ENCODE measurements around the gene DPH2.

DNA sequence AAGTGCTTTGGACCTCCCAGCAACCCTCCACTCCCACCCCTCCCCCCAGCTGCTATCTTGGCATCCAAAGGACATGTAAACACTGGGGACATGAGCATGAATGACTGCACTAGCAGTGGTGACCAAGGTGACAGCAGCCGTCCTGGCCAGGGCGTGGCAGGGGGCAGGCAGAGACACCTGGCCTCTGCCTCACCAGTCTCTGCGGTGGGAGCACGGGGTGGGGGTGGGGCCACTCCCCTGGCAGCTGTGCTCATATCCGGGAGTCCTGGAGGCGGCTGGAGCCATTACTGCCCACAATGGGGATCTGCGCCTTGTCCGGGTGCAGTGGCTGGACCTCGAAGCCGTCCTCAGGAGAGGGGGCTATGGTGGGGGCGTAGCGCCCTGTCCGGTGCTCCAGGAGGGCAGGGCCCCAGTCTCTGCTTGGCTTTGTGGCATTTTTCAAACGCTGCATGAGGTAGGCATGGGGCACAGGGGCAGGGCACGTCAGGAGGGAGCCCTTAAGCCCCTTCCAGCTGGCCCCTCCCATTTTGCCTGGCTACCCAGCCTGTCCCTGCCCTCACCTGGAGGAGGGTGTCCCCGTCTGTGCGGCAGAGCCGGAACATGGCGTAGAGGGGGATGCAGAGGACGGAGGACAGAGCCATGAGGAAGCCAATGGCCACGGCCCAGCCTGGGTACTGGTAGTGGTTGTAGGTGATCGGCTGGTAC lies 27.6 kb downstream of the DPH2 start:
- TF ChIP-seq CTCF (IDR thresholded peaks at IDR 0.05; ENCODE audit: low read depth, low read length, poor library complexity, severe bottlenecking) = no peak
- TF ChIP-seq EZH2phosphoT487 (IDR thresholded peaks at IDR 0.05; ENCODE audit: borderline replicate concordance, low read length) = no peak
